ENCODE results near the gene CCDC102A.
"Not testable (repeated sequence)": the region's sequence is repeated elsewhere in the genome, so short reads cannot be mapped to it uniquely, and the experiment has no call there.

The CCDC102A gene
- 9.7 to 12.0 reads per million in 2 donors for total RNA-seq

DNA sequence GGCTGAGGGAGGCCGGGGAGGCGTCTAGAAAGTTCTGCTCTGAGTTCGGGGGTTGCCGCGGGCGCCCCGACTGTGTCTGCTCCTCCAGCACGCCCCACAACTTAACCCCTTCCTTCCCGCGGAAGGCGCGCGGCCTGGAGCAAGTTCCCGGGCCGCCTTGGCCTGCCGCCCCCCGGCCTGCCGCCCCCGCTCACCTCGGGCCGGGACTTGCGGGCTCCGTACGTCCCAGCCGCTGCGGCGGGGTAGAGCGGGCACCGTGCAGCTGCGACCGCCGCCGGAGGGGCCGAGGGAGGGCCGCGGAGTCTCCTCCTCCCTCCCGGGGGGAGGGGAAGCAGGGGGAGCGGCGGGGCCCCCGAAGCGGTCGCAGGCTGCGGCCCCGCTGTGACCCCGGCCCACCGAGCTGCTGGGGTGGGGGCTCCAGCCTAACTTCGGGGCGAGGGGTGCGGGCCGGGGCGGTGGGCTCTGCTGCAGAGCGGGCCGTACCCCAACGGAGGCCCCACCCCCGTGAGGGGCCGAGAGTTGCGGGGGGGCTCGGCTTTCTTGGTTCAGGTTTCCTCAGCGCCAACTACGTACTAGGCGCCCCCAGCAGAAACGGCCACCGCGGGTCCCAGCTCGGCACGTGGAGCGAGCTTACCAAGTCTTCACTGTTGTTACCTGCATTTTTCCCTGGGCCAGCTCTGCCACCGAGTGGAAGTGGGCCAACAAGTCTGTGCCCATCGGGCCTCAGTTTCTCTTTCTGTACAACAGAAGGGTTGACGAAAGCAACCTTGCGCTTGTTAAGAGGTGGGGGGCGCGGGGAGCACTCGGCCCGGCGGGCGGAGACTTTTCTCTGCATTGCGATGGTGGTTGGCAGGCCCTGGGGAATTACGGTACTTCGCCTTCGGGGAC lies at the start of gene CCDC102A:
CCDC102A (minus strand) TSS at position 266 of the 888 bp plus-strand sequence. CDS start 7,394 bp downstream, outside the sequence.
- DNase-seq = peak; percentile 28

DNA sequence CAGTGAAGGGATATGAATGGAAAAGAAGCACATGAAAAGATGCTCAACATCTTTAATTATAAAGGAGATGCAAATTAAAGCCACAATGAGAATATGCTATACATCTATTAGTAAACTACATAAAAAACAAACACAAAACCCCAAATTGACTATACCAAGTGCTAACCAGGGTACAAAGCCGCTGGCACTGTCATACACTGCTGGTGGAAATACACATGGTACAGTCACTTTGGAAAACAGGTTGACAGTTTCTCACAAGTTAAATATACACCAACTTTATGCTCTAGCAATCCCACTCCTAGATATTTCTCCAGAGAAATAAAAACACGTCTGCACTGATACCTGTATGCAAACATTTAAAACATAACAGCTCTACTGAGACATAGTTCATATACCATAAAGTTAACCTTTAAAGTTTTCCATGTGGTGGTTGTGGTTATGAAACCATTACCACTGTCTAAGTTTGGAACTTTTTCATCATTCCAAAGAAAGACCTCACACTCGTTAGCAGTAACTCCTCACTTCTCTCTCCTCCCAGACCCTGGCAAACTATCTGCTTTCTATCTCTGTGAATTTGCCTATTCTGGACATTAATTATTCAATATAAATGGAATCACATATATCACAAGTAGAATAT lies 48.8 kb upstream of the CCDC102A start:
- no peak for DNase-seq

DNA sequence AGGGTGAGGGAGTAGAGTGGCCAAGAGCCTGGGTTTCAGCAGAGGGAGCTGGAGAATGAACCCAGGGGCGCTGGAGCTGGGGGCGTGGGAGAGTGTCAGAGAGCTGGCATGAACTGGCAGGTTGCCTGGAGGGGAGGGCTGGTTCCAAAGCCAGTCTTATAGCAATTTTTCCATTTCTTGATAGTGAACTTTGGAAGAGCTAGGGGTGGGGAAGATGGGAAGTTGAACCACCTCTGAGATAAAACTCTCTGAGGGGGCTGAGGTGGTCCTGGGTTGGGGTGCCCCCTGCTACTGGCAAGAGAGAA lies 42.9 kb upstream of the CCDC102A start:
- no peak for DNase-seq

DNA sequence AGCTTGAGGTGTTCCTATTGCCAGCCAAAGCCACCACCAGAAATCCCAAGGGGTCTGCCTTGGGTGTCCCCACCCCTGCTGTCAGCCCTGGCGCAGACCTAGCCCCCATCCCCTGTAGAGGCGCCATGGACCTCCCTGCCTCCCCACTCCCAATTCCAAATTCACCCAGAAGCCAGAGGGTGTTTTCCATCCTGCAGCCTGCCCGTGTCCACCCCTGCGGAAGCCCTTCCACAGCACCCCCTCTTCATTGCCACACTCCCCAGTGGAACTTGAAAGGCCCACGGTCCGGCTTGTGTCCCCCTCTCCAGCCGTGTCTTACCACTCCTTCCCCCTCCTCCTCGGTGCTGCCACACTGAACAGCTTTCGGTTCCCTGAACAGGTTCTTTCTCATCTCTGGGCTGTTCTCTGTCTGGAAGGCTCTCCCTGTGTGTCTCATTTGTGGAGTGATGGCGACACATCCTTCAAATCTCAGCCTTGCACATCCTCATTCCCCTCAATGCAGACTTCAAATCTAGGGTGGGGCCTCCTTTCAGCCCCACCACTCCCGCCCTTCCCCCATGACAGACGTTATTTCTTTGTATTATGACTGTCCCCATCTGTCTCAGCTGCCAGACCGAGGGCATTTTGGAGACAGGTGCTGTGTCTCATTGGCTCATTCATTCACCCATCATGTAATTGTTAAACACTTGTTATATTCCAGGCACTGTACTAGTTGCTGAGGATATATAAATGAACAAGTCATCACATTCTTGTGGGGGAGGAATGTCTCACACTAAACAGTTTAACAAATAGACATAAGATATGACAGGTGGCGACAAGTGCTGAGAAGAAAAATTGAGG lies 42.4 kb upstream of the CCDC102A start:
- DNase-seq = no peak

DNA sequence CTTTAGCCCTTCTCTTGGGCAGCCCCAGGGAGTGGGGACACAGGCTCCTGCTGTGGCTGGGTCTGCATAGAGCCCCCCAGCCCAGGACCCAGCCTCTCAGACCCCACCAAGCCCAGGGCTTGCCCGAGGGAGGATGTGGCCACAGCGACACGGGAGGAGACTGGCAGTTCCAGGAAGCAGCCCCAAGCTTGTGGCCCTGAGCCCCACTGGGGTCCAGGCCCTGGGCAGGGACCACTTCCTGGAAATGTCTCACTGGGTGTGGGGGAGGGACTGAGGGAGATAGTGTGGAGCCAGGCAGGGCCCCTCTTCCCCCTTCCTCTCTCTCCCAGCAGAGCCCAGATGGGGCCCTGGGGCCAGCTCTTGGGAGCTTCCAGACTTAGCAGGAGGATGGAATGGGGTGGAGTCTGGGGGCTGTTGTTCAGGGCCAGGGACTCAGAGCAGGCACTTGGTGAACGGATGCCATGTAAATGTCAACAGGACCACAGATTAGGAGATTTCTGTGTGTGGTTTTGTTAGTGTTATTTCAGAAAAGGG lies 41.4 kb upstream of the CCDC102A start:
- DNase-seq = no peak

DNA sequence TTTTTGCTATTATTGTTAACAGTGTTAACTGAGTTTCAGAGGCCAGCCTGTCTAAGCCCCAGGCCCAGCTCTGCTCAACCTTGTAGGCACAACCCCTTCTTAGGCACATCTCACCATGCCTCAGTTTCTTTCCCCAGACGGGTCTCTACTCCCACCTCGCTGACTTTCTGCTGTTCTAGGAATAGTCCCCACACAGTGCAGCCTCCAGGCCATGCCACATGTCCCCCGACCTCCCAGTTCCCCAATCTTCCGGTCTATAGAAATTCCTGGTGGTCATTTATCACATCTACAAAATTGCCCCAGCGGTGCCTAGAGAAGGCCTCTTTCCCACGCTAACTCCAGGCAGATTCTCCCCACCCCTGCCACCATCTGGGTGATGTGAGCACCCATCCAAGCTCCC lies 40.8 kb upstream of the CCDC102A start:
- DNase-seq = no peak

DNA sequence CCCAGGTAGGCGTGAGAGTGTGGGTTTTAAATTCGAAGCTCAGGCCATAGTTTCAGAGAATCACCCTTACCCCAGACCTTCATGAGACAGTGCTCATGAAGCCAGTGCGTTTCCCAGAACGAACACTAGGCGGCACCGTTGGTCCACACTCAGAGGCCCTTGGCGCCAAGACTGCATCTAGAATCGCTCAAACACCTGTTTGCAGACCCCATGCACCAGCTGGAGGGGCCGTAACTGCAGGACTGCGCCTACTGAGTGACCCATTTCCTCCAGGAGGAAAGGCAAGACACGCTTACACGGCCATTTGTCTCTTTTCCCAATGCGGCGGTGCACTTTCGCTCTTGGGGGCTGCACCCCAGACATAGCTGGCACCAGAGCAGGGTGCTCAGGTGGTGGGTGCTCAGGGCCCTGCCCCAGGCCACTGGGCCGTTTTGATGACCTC lies 40.1 kb upstream of the CCDC102A start:
- peak; percentile 78 for DNase-seq

DNA sequence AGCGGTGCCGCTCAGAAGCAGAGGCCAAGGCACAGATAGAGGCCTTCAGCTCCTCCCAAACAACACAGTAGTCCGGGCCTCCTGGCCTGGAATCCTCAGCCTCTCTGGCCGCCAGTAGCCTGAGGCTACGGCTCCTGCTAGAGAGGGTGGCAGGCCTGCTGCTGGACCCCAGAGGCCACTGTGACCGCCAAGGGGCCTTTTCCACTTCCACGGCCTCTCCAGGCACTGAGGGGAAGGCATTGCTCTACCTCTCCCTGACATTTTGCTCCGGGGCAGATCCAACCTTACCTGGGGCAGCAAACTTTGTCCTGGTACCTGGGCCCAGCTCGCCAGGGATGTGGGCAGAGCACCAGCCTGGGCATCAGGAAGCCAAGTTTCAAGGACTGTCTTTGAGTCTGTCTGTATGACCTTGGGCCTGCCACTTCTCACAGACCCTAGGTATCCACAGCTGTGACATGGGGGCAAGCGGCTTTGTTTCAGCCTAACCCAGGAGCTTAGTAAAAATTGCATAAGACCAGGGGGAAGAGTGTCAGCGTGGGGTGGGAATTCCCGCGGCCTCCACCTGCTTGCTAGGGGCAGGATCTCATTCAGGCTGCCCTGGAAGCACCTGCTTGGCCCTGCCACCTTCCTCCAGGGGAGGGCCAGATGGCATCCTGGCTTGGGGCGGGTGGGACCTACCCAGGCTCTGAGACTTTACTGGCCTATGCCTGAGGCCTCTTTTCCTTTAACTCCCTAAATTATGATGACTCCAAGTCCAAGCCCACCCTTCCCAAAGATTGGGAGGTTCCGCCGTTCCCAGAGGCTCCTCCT lies 39.3 kb upstream of the CCDC102A start:
- DNase-seq = no peak

DNA sequence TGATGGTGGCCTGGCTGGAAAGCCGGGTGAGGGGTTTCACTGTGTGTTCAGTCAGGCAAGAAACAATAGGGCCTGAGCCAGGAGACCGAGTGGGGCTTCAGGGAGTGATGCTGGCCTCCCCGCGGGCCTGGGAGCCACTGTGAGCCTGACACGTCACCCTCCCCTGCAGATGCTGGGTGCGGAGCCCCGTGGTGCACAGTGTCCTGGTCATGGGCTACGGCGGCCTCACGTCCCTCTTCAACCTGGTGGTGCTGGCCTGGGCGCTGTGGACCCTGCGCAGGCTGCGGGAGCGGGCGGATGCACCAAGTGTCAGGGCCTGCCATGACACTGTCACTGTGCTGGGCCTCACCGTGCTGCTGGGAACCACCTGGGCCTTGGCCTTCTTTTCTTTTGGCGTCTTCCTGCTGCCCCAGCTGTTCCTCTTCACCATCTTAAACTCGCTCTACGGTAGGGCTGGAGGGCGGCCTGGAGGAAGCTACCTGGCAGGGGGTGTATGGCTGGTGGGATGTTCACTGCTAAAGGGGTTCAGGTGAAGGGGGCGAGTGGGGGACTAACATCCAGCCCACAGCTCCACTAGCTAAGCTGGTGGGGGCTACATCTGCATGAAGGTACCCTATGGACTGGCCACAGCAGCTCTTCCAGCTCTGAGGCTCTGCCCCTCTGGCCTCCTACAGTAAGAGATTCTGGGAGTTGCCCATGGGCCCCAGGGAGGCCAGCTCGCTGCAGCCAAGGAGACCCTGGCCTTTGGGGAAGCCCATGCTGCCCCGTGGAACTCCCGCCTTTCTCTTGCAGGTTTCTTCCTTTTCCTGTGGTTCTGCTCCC lies 38.5 kb upstream of the CCDC102A start:
- no peak for DNase-seq

DNA sequence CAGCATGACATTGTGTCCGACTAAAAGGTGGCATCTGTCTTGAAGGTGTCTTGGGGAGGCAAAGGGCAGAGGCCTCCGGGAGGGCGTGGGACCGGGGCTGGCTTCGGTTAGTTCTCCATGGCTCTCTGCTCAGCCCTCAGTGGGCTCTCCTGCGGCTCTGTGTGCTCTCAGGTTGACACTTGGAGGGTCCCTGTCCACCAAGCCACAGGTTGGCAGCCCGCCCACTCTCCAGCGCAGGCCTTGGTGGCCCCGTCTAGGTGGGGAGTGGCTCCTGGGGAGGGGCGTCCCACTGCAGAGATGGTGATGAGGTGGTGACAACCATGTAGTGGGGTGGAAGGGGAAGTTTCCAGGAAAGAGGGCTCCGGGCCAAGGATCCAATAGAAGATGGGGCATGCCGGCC lies 37.7 kb upstream of the CCDC102A start:
- DNase-seq = no peak

DNA sequence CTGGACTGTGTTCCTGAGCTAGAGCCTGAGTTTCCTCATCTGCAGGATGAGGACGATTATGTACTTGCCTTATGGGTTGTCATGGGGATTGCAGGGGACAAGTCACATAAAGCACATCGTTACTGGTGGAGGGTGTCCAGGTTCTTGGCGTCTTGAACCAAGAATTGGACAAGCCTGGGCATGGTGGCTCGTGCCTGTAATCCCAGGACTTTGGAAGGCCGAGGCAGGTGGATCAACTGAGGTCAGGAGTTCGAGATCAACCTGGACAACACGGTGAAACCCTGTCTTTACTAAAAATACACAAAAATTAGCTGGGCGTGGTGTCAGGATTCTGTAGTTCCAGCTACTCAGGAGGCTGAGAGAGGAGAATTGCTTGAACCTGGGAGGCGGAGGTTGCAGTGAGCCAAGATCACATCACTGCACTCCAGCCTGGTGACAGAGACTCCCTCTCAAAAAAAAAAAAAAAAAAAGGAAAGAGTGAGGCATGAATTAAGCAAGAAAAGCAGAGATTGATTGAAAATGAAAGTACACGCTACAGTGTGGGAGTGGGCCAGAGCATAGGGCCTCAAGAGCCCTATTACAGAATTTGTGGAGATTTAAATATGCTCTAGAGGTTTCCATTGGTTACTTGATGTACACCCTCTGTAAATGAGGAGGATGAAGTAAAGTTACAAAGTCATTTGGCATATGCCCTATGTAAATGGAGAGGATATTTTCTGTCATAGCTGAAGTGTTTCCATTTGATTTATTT lies 36.8 kb upstream of the CCDC102A start:
- DNase-seq = no peak

DNA sequence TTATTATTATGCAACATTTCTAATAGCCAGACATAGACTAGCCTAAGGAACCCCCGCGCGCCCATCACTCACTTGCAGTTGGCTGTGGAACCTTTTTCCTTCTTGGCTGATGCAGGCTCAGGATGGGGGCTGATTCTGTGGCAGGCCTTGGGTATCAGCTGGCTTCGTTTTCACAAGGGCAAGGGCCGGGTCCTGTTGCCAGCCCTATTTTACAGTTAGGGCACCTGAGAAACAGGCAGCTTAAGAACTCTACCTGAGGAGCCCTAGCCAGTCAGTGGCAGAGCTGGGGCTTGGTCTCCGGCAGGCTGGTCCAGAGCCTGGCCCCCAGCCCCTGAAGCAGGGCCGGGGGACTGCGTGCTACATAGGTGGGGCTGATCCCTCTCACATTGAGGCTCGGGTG lies 34.7 kb upstream of the CCDC102A start:
- DNase-seq = no peak

DNA sequence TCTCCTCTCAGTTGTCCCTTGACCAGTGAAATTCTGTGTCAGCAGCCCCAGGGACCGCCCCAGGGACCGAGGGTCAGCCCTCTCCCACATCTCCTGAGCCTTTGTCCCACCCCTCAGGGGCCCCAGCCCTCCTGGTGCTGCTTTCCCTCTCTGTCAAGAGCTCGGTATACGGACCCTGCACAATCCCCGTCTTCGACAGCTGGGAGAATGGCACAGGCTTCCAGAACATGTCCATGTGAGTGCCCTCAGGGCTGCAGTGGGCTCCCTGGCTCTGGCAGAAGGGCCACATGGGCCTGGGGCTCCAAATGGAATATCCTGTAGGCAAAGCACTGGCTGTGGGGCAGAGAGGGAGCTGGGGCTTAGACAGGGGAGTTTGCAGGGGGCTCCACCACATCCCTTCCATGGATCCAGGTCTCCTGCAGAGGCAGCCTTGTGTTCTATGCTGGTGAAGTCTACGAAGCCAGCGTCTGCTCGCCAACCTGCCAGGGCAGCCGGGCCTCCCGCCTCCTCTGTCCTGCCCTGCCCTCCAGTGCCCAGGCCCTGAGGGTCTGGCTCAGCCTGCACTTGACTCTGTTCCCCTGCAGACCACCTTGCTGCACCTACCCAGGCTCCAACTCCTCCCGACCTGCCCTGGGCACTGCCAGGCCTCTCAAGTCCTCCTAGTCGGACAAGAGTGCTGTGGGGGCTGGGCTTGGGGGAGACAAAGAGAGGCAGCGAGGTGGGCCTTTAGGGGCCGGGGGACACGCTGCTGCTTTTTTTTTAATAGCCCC lies 34.1 kb upstream of the CCDC102A start:
- DNase-seq = no peak

DNA sequence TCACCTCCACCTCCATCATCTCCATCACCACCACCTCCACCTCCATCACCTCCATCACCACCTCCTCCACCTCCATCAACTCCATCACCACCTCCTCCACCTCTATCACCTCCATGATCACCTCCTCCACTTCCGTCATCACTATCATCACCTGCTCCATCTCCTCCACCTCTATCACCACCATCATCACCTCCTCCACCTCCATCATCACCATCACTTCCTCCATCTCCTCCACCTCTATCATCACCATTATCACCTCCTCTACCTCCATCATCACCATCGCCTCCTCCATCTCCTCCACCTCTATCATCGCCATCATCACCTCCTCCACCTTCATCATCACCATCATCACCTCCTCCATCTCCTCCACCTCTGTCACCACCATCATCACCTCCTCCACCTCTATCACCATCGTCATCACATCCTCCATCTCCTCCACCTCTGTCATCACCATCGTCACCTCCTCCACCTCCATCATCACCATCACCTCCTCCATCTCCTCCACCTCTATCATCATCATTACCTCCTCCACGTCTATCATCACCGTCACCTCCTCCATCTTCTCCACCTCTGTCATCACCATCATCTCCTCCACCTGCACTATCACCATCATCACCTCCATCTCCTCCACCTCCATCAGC lies 33.1 kb upstream of the CCDC102A start:
- no peak for DNase-seq

DNA sequence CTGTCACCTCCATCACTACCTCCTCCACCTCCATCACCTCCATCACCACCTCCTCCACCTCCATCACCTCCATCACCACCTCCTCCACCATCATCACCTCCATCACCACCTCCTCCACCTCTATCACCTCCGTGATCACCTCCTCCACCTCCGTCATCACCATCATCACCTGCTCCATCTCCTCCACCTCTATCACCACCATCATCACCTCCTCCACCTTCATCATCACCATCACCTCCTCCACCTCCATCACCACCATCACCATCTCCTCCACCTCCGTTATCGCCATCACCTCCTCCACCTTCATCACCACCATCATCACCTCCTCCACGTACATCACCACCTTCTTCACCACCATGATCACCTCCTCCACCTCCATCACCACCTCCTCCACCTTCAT lies 32.4 kb upstream of the CCDC102A start:
- DNase-seq = not testable (repeated sequence)

DNA sequence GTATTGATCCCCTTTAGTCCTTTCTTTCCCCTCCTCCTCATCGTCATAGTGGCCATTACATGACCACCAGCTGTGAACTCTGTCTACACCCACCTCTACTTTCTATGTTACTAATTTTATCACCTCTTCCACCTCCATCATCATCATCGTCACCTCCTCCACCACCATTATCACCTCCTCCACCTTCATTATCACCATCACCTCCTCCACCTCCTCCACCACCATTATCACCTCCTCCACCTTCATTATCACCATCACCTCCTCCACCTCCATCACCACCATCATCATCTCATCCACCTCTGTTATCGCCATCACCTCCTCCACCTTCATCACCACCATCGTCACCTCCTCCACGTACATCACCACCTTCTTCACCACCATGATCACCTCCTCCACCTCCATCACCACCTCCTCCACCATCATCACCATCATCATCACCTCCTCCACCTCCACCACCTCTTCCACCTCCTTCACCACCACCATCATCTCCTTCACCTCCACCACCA lies 31.9 kb upstream of the CCDC102A start:
- DNase-seq = no peak

DNA sequence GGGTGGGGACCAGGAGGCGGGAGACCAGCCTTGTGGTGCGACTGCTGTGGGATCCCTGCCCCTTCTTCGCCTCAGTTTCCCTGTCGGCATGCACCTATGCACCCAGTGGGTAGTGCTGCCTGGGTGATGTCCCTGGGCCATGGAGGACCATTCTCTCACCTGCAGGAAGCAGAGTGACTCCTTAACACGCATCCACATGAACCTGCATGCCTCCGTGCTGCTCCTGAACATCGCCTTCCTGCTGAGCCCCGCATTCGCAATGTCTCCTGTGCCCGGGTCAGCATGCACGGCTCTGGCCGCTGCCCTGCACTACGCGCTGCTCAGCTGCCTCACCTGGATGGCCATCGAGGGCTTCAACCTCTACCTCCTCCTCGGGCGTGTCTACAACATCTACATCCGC lies 31.3 kb upstream of the CCDC102A start:
- DNase-seq = no peak

DNA sequence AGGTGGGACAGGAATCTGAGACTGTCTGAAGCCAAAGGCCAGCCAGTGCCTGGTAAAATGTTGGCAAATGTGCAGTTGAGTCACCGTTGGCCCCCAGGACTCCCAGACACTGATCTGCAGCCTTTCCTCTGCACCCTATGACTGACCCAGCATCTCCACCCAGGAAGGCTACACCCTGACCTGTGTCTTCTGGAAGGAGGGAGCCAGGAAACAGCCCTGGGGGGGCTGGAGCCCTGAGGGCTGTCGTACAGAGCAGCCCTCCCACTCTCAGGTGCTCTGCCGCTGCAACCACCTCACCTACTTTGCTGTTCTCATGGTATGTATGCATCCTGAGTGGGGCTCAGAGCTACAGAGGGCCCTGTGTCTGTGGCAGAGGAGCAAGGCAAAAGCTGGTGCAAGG lies 30.1 kb upstream of the CCDC102A start:
- no peak for DNase-seq

DNA sequence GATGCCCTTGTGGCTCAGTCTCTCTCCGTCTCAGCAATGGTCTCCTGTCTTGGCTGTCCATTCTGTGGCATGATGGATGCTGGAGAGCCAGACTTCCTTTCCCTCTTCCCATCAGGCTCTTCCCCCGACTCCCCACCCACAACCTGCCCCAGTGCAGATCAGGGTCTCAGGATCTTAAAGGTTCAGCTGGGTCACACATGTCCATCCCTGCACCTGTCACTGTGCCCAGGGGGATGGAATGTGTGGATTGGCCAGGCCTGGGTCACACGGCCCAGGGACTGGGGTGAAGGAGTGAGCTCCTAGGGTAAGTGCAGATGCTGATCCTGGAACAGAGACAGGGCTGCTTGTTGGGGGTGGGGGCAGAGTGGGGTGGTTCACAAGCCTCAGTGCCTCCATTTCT lies 29.1 kb upstream of the CCDC102A start:
- no peak for DNase-seq
